PFSK-1 (cell line): Measurements from ENCODE around the gene TSC2.

Source experiments
- FOXP2 ChIP-seq: optimal IDR thresholded peaks from 2 replicates; pipeline ENCODE3; 2011; ENCODE audit warnings: borderline replicate concordance, control low read depth, inconsistent platforms; ENCODE audit not compliant: insufficient read depth; ENCODE audit errors: extremely low read length, extremely low read depth
- POLR2AphosphoS5 ChIP-seq: IDR thresholded peaks from 2 replicates; pipeline ENCODE4 v1.6.1; 2012; ENCODE audit warnings: low read depth, mild to moderate bottlenecking, control low read depth, low read length, moderate library complexity
- SIN3A ChIP-seq: IDR thresholded peaks from 2 replicates; pipeline ENCODE4 v1.6.1; 2012; ENCODE audit warnings: mild to moderate bottlenecking, low read length, moderate library complexity, borderline replicate concordance; ENCODE audit not compliant: insufficient read depth
- TAF1 ChIP-seq: IDR thresholded peaks from 2 replicates; pipeline ENCODE4 v1.6.1; 2012; ENCODE audit warnings: low read length, control low read depth, borderline replicate concordance; ENCODE audit not compliant: insufficient read depth
- TF ChIP-seq, protein P1 (sequence below), 2 experiments: IDR thresholded peaks; 2 replicates each; pipeline versions ENCODE4 v1.6.1 to v1.8.0; 2011 to 2012; ENCODE audit warnings: low read depth in 2 of 2, low read length in 2 of 2, control low read depth in 1 of 2, inconsistent platforms in 1 of 2, mild to moderate bottlenecking in 1 of 2, moderate library complexity in 1 of 2; ENCODE audit not compliant: insufficient read depth in 1 of 2

TSC2 gene

DNA sequence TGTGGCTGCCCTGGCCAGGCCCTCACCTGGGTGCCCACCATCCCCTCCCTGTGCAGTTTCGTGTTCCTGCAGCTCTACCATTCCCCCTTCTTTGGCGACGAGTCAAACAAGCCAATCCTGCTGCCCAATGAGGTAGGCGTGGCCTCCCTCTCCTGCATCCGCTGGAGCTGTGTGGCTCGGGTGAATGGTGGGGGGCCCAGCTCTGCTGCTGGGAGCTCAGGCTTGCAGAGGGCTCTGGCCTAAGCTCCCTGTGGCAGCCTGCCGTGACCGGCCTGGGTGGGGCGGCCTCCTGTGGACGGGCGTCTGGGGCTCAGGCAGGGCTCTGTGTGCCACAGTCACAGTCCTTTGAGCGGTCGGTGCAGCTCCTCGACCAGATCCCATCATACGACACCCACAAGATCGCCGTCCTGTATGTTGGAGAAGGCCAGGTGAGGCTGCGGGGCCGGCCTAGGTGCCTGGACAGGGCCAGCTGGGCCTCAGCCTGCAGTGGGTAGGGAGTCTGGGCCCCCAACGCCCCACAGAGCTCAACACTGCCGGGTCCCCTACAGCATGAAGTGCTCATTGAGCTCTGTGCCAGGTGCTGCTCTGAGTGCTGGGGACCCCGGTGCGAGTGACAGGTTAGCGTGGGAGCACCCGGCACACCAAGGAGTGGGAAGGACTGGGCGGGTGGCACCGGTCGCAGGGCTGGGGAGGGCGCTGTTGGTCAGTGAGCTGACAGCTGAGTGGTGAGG lies 37.3 kb downstream of the TSC2 start:
- TF ChIP-seq TAF1 (no peak), SIN3A (no peak), POLR2AphosphoS5 (no peak), FOXP2 (no peak)
- TF ChIP-seq, protein P1, sequence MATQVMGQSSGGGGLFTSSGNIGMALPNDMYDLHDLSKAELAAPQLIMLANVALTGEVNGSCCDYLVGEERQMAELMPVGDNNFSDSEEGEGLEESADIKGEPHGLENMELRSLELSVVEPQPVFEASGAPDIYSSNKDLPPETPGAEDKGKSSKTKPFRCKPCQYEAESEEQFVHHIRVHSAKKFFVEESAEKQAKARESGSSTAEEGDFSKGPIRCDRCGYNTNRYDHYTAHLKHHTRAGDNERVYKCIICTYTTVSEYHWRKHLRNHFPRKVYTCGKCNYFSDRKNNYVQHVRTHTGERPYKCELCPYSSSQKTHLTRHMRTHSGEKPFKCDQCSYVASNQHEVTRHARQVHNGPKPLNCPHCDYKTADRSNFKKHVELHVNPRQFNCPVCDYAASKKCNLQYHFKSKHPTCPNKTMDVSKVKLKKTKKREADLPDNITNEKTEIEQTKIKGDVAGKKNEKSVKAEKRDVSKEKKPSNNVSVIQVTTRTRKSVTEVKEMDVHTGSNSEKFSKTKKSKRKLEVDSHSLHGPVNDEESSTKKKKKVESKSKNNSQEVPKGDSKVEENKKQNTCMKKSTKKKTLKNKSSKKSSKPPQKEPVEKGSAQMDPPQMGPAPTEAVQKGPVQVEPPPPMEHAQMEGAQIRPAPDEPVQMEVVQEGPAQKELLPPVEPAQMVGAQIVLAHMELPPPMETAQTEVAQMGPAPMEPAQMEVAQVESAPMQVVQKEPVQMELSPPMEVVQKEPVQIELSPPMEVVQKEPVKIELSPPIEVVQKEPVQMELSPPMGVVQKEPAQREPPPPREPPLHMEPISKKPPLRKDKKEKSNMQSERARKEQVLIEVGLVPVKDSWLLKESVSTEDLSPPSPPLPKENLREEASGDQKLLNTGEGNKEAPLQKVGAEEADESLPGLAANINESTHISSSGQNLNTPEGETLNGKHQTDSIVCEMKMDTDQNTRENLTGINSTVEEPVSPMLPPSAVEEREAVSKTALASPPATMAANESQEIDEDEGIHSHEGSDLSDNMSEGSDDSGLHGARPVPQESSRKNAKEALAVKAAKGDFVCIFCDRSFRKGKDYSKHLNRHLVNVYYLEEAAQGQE (IDR thresholded peaks at IDR 0.05; ENCODE audit: insufficient read depth in 1 of 2, low read depth in 2 of 2, low read length in 2 of 2), result no peak

- TF ChIP-seq TAF1 (no peak), SIN3A (no peak), FOXP2 (no peak), POLR2AphosphoS5 (no peak)
- TF ChIP-seq, protein P1 (IDR thresholded peaks at IDR 0.05; ENCODE audit: insufficient read depth in 1 of 2, low read depth in 2 of 2, low read length in 2 of 2), result no peak
These were observed 37.9 kb downstream of the TSC2 start for GRCh38 chr16:2085669-2086068.

- TF ChIP-seq, protein P1 (IDR thresholded peaks at IDR 0.05; ENCODE audit: insufficient read depth in 1 of 2, low read depth in 2 of 2, low read length in 2 of 2), result no peak
- TF ChIP-seq SIN3A (no peak), TAF1 (no peak), FOXP2 (no peak), POLR2AphosphoS5 (no peak)
These were observed 38.4 kb downstream of the TSC2 start for GRCh38 chr16:2086106-2086742.

GRCh38 chr16:2086812-2087747 lies 39.3 kb downstream of the TSC2 start:
- TF ChIP-seq, protein P1 (IDR thresholded peaks at IDR 0.05; ENCODE audit: insufficient read depth in 1 of 2, low read depth in 2 of 2, low read length in 2 of 2), result no peak
- TF ChIP-seq FOXP2, result no peak
- TF ChIP-seq TAF1, result no peak
- TF ChIP-seq SIN3A, result no peak
- TF ChIP-seq POLR2AphosphoS5, result no peak
